ENCODE results near the gene CTSW. TPM values are rescaled to one million over a fixed set of nuclear protein-coding genes. Genes with fewer than 3 reads are reported as not detected.

CTSW gene
- total RNA-seq, 1 donor from 2014 or later, result 17.2 TPM

DNA sequence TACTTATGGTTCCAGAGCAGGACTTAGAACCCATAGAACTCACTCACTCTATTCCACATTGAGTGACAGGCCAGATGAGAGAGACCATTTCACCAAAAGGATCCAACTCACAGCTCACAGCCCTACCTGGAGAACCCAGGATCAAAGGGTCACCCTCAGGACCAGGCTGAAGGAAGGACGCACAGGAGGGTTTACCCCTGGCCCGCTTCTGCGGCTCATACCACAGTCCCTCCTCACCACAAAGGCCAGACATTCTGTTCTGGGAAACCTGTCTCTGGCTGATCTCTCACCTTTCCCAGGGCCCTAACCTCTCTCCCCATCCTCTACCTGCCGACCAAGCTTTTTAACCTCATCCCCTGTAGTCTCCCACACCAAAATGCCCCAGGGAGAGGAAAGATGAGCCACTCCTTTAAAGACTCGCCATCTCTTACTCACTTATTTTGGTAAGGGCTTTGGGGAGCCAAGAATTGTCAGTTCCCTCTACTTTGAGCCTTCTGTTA, 15.9 kb downstream of the CTSW start:
- H3K36me3 ChIP-seq, result no peaks in the 10 kb centered on the region
- H3K27ac ChIP-seq, result no peak overlapping the region
- no peak overlapping the region for H3K4me3 ChIP-seq
- intact Hi-C loops (cut with DNase I), result no loop called here
- DNase-seq, result no peak
- peaks cover 44% of the 10 kb centered on the region for H3K4me1 ChIP-seq
- ATAC-seq, result no peak
- H3K27me3 ChIP-seq, result no peaks in the 10 kb centered on the region
- no peaks in the 10 kb centered on the region for H3K9me3 ChIP-seq
- no peak for TF ChIP-seq CTCF (IDR thresholded peaks at IDR 0.05)

- DNase-seq (no peak), ATAC-seq (no peak)
- H3K9me3 ChIP-seq, result no peaks in the 10 kb centered on the region
- no peak overlapping the region for H3K4me3 ChIP-seq
- H3K27me3 ChIP-seq, result no peaks in the 10 kb centered on the region
- no peaks in the 10 kb centered on the region for H3K36me3 ChIP-seq
- intact Hi-C loops (cut with DNase I), result no loop called here
- H3K4me1 ChIP-seq, result peaks cover 42% of the 10 kb centered on the region
- H3K27ac ChIP-seq, result no peak overlapping the region
- TF ChIP-seq CTCF (IDR thresholded peaks at IDR 0.05), result no peak
Measured at GRCh38 chr11:65896034-65896999, 16.7 kb downstream of the CTSW start.

GRCh38 chr11:65897020-65897471, 17.4 kb downstream of the CTSW start:
- no peak for TF ChIP-seq CTCF (IDR thresholded peaks at IDR 0.05)
- ATAC-seq (no peak), DNase-seq (no peak)
- Histone ChIP-seq H3K9me3 (no peaks in the 10 kb centered on the region), H3K4me3 (no peak overlapping the region), H3K27ac (no peak overlapping the region), H3K36me3 (no peaks in the 10 kb centered on the region), H3K27me3 (no peaks in the 10 kb centered on the region), H3K4me1 (peaks cover 35% of the 10 kb centered on the region)
- intact Hi-C loops (cut with DNase I), result no loop called here

GRCh38 chr11:65898656-65899355, 19.2 kb downstream of the CTSW start:
- Histone ChIP-seq H3K4me3 (peak overlapping the region; percentile 65), H3K4me1 (peaks cover 18% of the 10 kb centered on the region), H3K36me3 (no peaks in the 10 kb centered on the region), H3K27me3 (no peaks in the 10 kb centered on the region), H3K9me3 (no peaks in the 10 kb centered on the region), H3K27ac (peak overlapping the region; percentile 55)
- ATAC-seq (no peak), DNase-seq (no peak)
- no peak for TF ChIP-seq CTCF (IDR thresholded peaks at IDR 0.05)
- intact Hi-C loops (cut with DNase I), result no loop called here

DNA sequence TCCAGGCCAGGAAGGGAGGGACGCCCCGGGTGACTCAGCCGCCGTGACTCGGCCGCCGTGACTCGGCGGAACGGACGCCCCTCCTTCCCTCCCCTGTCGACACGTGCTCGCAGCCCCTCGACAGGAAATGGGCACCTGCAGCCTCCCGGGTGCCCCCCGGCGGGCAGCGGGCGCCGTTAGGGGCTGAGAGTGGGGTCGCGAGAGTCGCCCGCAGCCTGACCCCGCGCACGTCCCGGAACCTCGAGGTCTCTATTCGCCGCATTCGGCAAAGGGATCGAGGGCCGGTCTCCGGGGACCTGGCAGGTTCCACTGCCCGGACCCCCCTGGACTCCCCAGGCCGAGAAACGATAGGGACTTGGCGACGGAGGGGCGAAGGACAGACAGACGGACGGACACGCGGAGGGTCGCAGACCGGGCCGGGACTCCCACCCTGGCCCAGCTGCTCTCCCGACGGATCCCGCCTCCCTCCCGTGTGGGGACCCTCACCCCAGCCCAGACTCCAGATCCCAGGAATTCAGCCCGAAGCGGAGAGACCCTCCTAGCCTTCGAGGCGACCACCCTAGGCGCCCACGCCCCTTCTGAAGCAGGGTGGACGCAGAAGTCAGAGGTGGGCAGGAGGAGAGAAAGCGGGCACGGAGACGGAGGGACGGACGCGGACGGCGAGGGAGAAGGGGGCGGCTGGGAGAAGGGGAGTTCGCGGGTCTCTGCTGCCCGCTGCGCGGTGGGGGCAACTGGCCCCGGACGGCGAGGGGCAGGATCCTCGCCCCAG, 19.9 kb downstream of the CTSW start:
- Histone ChIP-seq H3K27me3 (no peaks in the 10 kb centered on the region), H3K27ac (peak overlapping the region; percentile 55), H3K4me1 (peaks cover 18% of the 10 kb centered on the region), H3K36me3 (no peaks in the 10 kb centered on the region), H3K4me3 (peak overlapping the region; percentile 65), H3K9me3 (no peaks in the 10 kb centered on the region)
- ATAC-seq (peak; percentile 53), DNase-seq (peak; percentile 83)
- TF ChIP-seq CTCF (IDR thresholded peaks at IDR 0.05), result no peak
- intact Hi-C loops (cut with DNase I), result no loop called here

All from upper lobe of right lung (tissue), 1 donor.